ENCODE data around the gene CYFIP2.

CYFIP2 gene

DNA sequence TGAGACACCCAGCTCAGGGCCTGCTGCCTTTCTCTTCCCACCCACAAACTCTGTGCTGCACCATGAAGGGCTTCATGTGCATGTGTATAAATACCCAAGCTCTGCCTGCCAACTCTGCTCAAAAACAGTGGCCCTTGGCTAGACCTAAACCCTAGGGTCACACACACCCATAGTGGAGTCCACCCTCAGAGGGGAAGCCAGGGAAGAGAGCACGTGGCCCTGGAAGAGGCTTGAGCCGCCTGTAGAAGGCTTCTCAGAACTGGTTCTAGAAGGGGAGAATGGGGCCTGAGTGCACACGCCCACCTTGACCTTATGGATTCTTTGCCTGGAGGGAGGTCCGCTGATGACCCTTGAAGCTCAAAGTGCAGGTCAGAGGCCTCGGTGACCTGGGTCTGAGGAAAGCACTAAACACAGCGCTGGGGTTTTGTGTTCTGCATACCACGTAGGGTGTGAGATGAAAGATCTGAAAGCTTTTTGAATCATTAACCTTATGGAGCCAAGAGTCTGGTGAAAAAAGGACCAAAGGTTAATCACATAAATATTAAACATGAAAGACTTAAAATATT, 60.6 kb downstream of the CYFIP2 start:
- DNase-seq, result no peak

DNA sequence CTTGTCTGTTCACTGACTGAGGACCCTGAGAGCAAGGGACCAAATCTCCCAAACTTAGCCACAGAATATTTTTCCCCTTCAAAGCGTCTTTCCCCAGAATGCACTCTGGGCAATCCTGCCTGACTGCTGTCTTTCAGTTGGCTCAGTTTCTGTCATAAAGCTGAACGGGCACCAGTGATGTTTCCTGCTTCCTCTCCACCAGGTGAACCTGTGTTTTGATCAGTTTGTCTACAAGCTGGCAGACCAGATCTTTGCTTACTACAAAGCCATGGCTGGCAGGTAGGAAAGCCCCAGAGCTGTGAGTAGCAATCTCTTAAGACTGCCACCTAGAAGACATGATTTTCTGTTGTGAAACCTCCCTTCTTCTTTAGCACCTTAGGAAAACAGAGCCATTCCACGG, 61.8 kb downstream of the CYFIP2 start:
- no peak for DNase-seq

DNA sequence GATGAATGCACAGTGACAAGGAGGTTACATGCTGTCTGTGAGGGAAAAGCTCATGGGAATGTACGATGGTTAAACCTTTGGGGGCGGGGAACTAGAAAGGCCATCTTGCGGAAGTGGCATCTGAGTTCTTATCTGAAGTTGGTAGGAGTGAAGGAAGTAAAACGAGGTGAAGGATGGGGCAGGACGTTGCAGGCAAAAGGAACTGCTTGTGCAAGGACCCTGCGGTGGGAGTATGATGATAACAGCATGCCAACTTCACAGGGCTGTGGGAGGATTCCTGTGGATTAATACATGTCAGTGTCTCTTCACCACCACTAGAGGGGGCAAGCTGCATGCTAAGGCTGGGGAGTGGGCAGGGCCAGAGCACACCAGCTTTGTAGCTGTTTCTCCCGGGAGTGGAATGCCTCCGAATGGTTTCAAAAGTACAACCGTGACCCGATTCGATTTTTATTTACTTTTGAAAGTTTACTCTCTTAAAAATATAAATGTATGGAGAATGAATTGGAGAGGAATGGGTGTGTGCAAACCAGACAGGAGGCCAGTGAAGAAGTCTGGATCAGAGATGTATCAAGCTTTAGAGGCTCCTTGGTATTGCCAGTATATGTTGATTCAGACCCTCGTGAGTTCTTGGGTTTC, 62.5 kb downstream of the CYFIP2 start:
- DNase-seq, result peak; percentile 73 to 92 (median 87)

GRCh38 chr5:157331807-157332206, 65.9 kb downstream of the CYFIP2 start:
- no peak for DNase-seq

GRCh38 chr5:157335534-157336422, 69.9 kb downstream of the CYFIP2 start:
- DNase-seq, result no peak

DNA sequence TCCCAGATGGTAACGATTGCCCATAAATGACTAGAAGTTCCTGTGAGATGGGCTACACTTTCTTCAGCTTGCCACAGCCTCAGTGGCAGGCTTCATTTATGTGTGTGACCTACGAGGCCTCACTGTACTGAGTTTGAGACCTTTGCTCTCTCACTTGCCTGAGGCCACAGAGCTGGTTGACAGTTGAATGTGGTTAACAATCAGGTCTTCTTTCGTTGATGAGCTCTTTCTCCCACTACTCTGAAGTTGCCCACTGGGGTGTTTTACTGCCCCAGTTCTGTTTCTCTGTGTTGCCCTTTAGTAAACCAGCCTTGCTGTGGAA, 70.5 kb downstream of the CYFIP2 start:
- no peak for DNase-seq

GRCh38 chr5:157339409-157339808, 73.5 kb downstream of the CYFIP2 start:
- no peak for DNase-seq

GRCh38 chr5:157342822-157343402, 77.0 kb downstream of the CYFIP2 start:
- DNase-seq, result peak; percentile 58 to 78 (median 66)

- no peak for DNase-seq
Measured at GRCh38 chr5:157343842-157344790, 78.2 kb downstream of the CYFIP2 start.

DNA sequence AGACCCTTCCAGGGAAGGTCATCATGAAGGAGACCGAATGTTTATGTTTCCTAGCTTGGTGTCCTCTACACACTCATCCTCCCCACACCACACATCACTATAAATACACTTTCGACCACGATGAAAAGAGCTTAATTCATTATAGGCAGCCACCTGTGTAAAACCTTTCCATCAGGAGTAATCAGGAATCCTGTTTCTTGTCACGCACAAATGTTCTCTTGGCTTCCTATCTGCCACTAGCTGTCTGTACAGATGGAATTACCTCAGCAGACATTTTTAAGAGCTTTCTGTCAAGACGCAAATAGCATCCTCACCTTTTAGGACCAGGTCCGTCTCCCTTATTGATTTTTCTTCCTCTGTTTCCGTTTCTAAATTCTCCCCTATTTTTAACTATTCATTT, 79.1 kb downstream of the CYFIP2 start:
- DNase-seq, result no peak

DNA sequence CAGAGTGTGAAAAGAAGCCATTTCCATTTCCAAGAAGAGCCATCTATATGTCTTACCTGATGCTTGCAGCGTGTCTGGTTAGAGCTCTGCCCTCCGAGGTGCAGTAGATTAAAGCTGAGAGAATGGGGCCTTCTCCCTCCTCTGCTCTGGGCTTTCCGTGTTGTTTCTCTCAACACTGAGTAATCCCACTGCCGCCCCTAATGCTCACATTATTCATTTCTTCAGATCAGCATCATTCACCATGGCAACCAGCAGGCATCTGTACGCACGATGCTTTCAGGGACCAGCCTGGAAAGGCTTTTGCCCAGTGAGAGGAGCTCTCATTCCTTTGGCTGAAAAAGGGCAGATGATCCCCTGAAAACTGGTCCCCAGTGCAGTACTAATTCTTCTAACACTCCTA, 79.6 kb downstream of the CYFIP2 start:
- DNase-seq, result no peak

DNA sequence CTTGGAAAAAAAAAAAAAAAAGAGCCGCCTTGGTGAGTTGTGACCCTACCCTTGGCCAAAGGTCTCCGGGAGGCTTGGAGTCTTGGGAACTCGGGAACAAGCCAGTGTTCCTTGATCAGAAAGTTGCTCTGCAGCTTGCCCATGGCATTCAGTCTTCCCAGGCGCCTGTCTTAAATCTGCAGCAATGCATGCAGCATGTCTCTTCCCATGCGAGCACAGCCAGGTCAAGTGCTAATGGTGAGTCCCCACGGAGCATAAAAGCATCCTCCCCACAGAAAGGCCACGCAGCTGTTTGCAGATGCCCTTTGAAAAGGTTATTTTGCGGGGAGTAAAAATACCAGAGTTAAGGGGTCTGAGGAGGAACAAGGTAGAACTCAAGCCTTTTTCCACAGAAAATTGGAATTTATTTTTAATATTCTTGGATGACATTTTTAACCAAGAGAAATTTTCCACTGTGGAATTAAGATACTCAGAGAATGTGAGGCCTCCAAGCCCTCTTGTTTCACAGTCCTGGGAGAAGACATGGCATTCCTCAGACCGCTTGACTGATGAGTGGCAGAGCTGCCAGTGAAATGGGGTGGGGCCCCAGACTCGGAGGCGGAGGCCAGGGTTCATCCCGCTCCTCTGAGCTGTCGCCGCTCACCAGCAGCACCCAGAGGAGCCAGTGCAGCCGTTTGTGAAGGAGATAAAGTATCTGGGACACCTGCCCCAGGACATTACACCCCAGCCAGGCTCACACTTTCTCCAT, 81.6 kb downstream of the CYFIP2 start:
- DNase-seq, result no peak

DNA sequence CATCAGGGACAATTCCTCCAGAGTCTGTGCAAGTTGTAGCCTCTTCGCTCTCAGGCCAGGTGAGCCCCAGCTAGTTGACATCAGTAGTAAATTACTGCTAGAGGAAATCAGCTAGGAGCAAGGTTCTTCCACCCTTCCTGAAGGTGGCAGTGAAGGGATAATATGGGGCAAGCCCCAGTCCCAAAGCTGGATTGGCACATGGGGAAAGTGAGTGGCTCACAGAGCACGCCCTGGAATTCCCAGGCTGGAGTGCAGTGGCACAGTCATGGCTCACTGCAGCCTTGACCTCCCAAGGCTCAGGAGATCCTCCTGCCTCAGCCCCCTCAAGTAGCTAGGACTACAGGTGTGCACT, 82.1 kb downstream of the CYFIP2 start:
- DNase-seq, result no peak

DNA sequence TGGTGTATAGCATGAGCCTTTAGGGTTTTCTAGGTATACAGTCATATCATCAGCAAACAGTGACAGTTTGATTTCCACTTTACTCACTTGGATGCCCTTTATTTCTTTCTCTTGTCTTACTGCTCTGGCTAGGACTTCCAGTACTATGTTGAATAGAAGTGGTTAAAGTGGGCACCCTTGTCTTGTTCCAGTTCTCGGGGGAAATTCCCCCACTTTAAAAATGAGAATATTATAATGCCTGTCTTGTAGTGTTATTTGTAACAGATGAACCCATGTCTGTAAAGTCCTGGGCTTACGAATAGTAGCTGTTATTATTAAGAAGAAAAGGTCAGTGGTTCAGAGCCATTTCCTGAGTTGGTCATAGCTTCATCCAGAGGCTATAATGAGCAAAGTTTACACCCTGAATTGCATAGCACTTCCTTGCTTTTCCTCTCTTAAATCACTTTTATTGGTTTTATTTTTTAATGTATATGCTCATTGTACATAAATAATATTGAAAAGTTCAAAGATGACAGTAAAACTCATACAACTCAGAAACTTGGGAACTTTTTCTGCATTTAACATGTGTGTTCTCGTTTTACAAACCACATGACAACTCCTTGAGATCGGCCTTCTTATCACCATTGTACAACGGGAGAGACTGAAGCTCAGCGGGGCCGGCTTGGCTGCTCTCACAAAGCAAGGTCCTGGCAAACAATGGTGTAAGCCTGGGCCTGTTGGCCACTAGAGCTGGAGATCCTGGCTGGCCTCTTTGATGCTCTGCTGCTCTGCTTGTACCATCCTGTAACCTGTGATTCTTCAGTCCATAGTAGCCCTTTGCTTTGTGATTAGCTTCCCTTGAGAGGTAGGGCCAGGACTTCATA, 85.2 kb downstream of the CYFIP2 start:
- DNase-seq, result no peak

GRCh38 chr5:157351802-157352092, 85.8 kb downstream of the CYFIP2 start:
- no peak for DNase-seq

DNA sequence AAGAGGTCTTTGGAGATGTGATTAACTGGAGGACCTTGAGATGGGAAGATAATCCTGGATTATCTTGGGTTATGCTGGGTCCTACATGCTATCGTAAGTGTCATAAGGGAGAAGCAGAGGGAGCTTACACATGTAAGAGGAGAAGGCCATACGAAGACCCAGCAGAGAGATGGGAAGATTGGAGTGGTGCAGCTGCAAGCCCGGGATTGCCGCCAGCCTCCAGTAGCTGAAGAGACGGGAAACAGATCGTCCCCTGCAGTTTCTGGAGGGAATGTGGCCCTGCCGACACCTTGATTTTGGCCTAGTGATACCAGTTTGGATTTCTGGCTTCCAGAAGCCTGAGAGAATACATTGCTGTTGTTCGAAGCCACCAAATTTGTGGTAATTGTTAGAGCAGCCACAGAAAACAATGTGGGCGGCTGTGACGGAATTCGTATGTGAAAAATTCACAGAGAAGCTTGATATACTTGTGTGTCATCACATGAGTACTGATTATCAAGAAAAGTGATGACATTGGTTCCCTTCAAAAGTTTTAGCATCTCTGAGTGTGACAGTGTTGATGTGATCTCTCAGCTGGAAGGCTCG, 86.9 kb downstream of the CYFIP2 start:
- DNase-seq, result no peak

GRCh38 chr5:157354800-157355199, 88.9 kb downstream of the CYFIP2 start:
- DNase-seq, result no peak

GRCh38 chr5:157356576-157356975, 90.7 kb downstream of the CYFIP2 start:
- no peak for DNase-seq

DNA sequence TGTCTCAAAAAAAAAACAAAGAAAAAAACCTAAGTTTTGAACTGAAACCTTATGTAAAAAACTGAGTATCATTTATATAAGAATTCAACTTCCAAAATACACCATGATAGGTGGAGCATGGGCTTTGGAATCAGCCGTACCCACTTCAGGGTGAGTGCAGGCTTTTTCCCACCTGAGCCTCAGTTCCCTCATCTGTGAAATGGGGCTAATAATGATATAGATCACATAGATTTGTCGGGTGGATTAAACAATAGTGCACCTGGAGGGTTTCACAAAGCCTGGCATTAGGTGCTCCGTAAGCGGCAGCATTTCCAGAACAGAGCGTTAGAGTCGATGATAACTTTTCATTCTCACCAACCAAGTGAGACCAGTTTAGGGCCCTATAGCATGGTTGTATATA, 91.9 kb downstream of the CYFIP2 start:
- no peak for DNase-seq

DNA sequence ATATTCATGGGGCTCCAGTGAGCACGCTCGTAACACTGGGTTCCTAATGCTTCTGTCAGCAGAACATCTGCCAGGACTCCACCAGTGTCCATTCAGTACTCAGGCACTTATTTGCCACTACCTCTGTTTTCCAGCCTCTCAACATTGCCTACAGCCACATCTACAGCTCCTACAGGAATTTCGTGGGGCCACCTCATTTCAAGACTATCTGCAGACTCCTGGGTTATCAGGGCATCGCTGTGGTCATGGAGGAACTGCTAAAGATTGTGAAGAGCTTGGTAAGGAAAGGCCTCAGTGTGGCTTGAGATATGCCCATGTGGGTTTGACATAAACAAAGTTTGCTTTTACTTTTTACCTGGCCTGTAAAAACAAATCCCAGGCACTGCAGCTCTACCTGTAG, 92.9 kb downstream of the CYFIP2 start:
- DNase-seq, result no peak
